Measurements from ENCODE around the gene EMSY.

- TF ChIP-seq, protein P1, sequence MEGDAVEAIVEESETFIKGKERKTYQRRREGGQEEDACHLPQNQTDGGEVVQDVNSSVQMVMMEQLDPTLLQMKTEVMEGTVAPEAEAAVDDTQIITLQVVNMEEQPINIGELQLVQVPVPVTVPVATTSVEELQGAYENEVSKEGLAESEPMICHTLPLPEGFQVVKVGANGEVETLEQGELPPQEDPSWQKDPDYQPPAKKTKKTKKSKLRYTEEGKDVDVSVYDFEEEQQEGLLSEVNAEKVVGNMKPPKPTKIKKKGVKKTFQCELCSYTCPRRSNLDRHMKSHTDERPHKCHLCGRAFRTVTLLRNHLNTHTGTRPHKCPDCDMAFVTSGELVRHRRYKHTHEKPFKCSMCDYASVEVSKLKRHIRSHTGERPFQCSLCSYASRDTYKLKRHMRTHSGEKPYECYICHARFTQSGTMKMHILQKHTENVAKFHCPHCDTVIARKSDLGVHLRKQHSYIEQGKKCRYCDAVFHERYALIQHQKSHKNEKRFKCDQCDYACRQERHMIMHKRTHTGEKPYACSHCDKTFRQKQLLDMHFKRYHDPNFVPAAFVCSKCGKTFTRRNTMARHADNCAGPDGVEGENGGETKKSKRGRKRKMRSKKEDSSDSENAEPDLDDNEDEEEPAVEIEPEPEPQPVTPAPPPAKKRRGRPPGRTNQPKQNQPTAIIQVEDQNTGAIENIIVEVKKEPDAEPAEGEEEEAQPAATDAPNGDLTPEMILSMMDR (IDR thresholded peaks at IDR 0.05), result no peak
- TF ChIP-seq POLR2AphosphoS5 (IDR thresholded peaks at IDR 0.05), result no peak
Observed at GRCh38 chr11:76465701-76466100, 20.9 kb downstream of the EMSY start.
